Neural progenitor cell (in vitro differentiated cells): ENCODE data around the gene ITPR2.

Experiments
- EZH2 ChIP-seq: fragments of 200-600 bp; sonication (generic); IDR thresholded peaks from 2 replicates; pipeline ENCODE4 v1.6.1; 2017; ENCODE audit warnings: antibody characterized with exemption, mild to moderate bottlenecking, moderate library complexity
- TF ChIP-seq, protein P1 (sequence below): fragments of 200-600 bp; sonication (generic); IDR thresholded peaks from 2 replicates; pipeline ENCODE4 v1.5.1; 2017; ENCODE audit warnings: antibody characterized with exemption, mild to moderate bottlenecking

DNA sequence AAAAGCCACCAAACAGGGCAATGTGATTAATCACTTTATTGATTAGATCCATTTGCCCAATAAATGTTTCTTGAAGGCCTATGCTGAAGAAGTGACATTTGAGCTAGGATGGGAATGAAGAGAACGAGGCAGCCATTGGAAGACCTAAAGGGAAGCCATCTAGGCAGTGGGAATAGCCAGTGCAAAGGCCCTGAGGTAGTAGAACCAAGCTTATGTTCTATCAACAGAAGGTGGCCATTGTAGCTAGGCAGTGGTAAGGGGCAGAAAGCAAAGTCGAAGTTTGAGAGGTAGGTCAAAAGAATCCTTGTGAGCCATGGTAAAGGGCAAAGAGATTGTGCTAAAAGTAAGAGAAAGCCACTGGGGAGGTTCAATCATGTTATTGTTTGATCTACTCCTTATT is 173.1 kb downstream of the ITPR2 start:
- TF ChIP-seq, protein P1, sequence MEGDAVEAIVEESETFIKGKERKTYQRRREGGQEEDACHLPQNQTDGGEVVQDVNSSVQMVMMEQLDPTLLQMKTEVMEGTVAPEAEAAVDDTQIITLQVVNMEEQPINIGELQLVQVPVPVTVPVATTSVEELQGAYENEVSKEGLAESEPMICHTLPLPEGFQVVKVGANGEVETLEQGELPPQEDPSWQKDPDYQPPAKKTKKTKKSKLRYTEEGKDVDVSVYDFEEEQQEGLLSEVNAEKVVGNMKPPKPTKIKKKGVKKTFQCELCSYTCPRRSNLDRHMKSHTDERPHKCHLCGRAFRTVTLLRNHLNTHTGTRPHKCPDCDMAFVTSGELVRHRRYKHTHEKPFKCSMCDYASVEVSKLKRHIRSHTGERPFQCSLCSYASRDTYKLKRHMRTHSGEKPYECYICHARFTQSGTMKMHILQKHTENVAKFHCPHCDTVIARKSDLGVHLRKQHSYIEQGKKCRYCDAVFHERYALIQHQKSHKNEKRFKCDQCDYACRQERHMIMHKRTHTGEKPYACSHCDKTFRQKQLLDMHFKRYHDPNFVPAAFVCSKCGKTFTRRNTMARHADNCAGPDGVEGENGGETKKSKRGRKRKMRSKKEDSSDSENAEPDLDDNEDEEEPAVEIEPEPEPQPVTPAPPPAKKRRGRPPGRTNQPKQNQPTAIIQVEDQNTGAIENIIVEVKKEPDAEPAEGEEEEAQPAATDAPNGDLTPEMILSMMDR = no peak
- no peak for TF ChIP-seq EZH2
